ENCODE measurements around the gene GYS1. TPM values are rescaled to one million over a fixed set of nuclear protein-coding genes. Genes with fewer than 3 reads are reported as not detected.

GYS1 gene
- total RNA-seq, 1 donor, result 44.5 TPM

GRCh38 chr19:48986211-48986610, 6.9 kb downstream of the GYS1 start:
- H3K4me2 ChIP-seq (ENCODE audit: insufficient read depth, low read length), result no peak overlapping the region
- H3K4me1 ChIP-seq (ENCODE audit: insufficient read depth, low read length), result peaks cover 3% of the 10 kb centered on the region
- no peak overlapping the region for H3K27ac ChIP-seq (ENCODE audit: low read depth, low read length)
- H3K27me3 ChIP-seq (ENCODE audit: insufficient read depth, low read length), result no peaks in the 10 kb centered on the region
- peaks cover 35% of the 10 kb centered on the region for H3K36me3 ChIP-seq (ENCODE audit: insufficient read depth, low read length)
- DNase-seq (ENCODE audit: insufficient read length, low spot score, missing footprints), result peak; percentile 14
- H3K9me3 ChIP-seq (ENCODE audit: low read depth, low read length), result no peaks in the 10 kb centered on the region
- no peak for TF ChIP-seq CTCF (IDR thresholded peaks at IDR 0.05; ENCODE audit: extremely low read depth, low read depth, low read length)
- H4K20me1 ChIP-seq (ENCODE audit: insufficient read depth, low read length), result peaks cover 10% of the 10 kb centered on the region
- no peak overlapping the region for H3K4me3 ChIP-seq (ENCODE audit: insufficient read depth, low read length)
- no peak overlapping the region for H2AFZ ChIP-seq (ENCODE audit: low read length)
- H3K79me2 ChIP-seq (ENCODE audit: insufficient read depth, low read length), result peaks cover 17% of the 10 kb centered on the region

- Histone ChIP-seq H3K9me3 (ENCODE audit: low read depth, low read length) (no peaks in the 10 kb centered on the region), H3K36me3 (ENCODE audit: insufficient read depth, low read length) (peaks cover 35% of the 10 kb centered on the region), H3K79me2 (ENCODE audit: insufficient read depth, low read length) (peaks cover 12% of the 10 kb centered on the region), H3K4me1 (ENCODE audit: insufficient read depth, low read length) (peaks cover 3% of the 10 kb centered on the region), H3K4me2 (ENCODE audit: insufficient read depth, low read length) (no peak overlapping the region), H3K27ac (ENCODE audit: low read depth, low read length) (no peak overlapping the region), H4K20me1 (ENCODE audit: insufficient read depth, low read length) (peaks cover 6% of the 10 kb centered on the region), H3K27me3 (ENCODE audit: insufficient read depth, low read length) (no peaks in the 10 kb centered on the region), H2AFZ (ENCODE audit: low read length) (no peak overlapping the region), H3K4me3 (ENCODE audit: insufficient read depth, low read length) (no peak overlapping the region)
- peak; percentile 22 for DNase-seq (ENCODE audit: insufficient read length, low spot score, missing footprints)
- no peak for TF ChIP-seq CTCF (IDR thresholded peaks at IDR 0.05; ENCODE audit: extremely low read depth, low read depth, low read length)
Measured at GRCh38 chr19:48985711-48986110, 7.4 kb downstream of the GYS1 start.

- no peak for TF ChIP-seq CTCF (IDR thresholded peaks at IDR 0.05; ENCODE audit: extremely low read depth, low read depth, low read length)
- no peak overlapping the region for H3K4me3 ChIP-seq (ENCODE audit: insufficient read depth, low read length)
- no peaks in the 10 kb centered on the region for H3K79me2 ChIP-seq (ENCODE audit: insufficient read depth, low read length)
- no peaks in the 10 kb centered on the region for H3K27me3 ChIP-seq (ENCODE audit: insufficient read depth, low read length)
- no peak overlapping the region for H2AFZ ChIP-seq (ENCODE audit: low read length)
- peaks cover 2% of the 10 kb centered on the region for H3K4me1 ChIP-seq (ENCODE audit: insufficient read depth, low read length)
- peak; percentile 49 for DNase-seq (ENCODE audit: insufficient read length, low spot score, missing footprints)
- peaks cover 32% of the 10 kb centered on the region for H3K36me3 ChIP-seq (ENCODE audit: insufficient read depth, low read length)
- no peak overlapping the region for H3K27ac ChIP-seq (ENCODE audit: low read depth, low read length)
- H4K20me1 ChIP-seq (ENCODE audit: insufficient read depth, low read length), result peaks cover 3% of the 10 kb centered on the region
- no peaks in the 10 kb centered on the region for H3K9me3 ChIP-seq (ENCODE audit: low read depth, low read length)
- no peak overlapping the region for H3K4me2 ChIP-seq (ENCODE audit: insufficient read depth, low read length)
Measured at GRCh38 chr19:48982280-48982679, 10.8 kb downstream of the GYS1 start.

- Histone ChIP-seq H3K4me1 (ENCODE audit: insufficient read depth, low read length) (peaks cover 2% of the 10 kb centered on the region), H3K79me2 (ENCODE audit: insufficient read depth, low read length) (no peaks in the 10 kb centered on the region), H3K9me3 (ENCODE audit: low read depth, low read length) (no peaks in the 10 kb centered on the region), H4K20me1 (ENCODE audit: insufficient read depth, low read length) (no peaks in the 10 kb centered on the region), H3K36me3 (ENCODE audit: insufficient read depth, low read length) (peaks cover 30% of the 10 kb centered on the region), H3K4me2 (ENCODE audit: insufficient read depth, low read length) (no peak overlapping the region), H3K27me3 (ENCODE audit: insufficient read depth, low read length) (no peaks in the 10 kb centered on the region), H3K27ac (ENCODE audit: low read depth, low read length) (no peak overlapping the region), H2AFZ (ENCODE audit: low read length) (no peak overlapping the region), H3K4me3 (ENCODE audit: insufficient read depth, low read length) (no peak overlapping the region)
- no peak for TF ChIP-seq CTCF (IDR thresholded peaks at IDR 0.05; ENCODE audit: extremely low read depth, low read depth, low read length)
- DNase-seq (ENCODE audit: insufficient read length, low spot score, missing footprints), result no peak
Measured at GRCh38 chr19:48977061-48977460, 16.0 kb downstream of the GYS1 start.
